ENCODE results near the gene PTPRT.

The PTPRT gene

DNA sequence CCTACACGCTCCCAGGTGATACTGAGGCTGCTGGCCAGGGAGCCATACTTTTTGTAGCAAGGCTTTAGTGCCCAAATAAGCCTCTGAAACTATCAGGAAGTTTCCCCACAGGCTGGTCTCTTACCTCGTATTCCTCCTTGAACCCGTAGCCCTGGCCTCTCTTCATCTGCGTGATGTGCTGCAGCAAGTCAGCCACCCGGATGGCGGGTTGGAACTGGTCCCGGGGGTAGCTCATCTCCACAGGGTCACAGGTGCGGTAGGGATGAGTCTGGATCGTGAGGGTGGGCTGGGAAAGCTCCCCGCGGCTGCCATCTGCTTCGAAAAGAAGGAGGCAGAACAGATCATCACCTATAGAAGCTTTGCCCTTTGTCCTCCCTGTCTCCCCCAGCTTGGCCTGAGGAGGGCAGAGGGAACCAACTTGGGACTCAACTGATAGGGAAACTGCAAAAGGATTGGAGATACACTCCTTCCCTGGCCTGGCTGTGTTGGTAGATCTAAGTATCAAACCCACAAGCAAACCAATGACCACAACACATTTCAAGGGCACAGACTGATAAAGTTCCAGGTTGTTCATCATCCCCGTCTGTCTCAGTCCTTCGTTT lies 1028.4 kb downstream of the PTPRT start:
- no peaks in the 10 kb centered on the region for H3K9me3 Mint-ChIP-seq
- DNase-seq, result no peak
- no peak overlapping the region for H3K4me3 Mint-ChIP-seq
- no peaks in the 10 kb centered on the region for H3K4me1 Mint-ChIP-seq (ENCODE audit: low read depth)
- H3K27ac Mint-ChIP-seq, result no peak overlapping the region
- H3K36me3 Mint-ChIP-seq (ENCODE audit: low read depth), result no peaks in the 10 kb centered on the region
- H3K27me3 Mint-ChIP-seq, result no peaks in the 10 kb centered on the region

DNA sequence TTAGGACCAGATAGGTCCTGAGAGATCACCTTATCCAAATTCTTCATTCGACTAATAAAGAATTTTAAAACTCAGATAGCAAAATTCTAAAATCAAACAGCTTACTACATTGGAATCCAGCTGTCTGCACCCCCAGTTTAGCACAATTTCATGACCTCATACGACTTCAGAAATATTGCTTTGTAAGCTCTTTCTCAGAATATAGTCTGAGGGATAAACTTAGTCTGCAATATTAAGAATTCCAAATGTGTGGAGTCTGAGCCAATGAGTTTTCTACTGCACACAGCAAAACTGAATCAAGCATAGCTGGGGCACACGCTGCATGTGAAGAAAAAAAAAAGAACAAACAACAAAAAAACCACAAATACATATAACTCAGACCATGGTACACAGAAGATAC lies 1029.9 kb downstream of the PTPRT start:
- H3K4me1 Mint-ChIP-seq (ENCODE audit: low read depth), result no peaks in the 10 kb centered on the region
- H3K9me3 Mint-ChIP-seq, result no peaks in the 10 kb centered on the region
- H3K36me3 Mint-ChIP-seq (ENCODE audit: low read depth), result no peaks in the 10 kb centered on the region
- no peak overlapping the region for H3K27ac Mint-ChIP-seq
- H3K4me3 Mint-ChIP-seq, result no peak overlapping the region
- H3K27me3 Mint-ChIP-seq, result no peaks in the 10 kb centered on the region
- no peak for DNase-seq

GRCh38 chr20:42158272-42158671 lies 1031.4 kb downstream of the PTPRT start:
- H3K27ac Mint-ChIP-seq, result no peak overlapping the region
- H3K4me1 Mint-ChIP-seq (ENCODE audit: low read depth), result no peaks in the 10 kb centered on the region
- no peaks in the 10 kb centered on the region for H3K36me3 Mint-ChIP-seq (ENCODE audit: low read depth)
- H3K9me3 Mint-ChIP-seq, result no peaks in the 10 kb centered on the region
- no peaks in the 10 kb centered on the region for H3K27me3 Mint-ChIP-seq
- DNase-seq, result no peak
- H3K4me3 Mint-ChIP-seq, result no peak overlapping the region

- no peak for DNase-seq
- Mint-ChIP-seq H3K9me3 (no peaks in the 10 kb centered on the region), H3K27ac (no peak overlapping the region), H3K4me3 (no peak overlapping the region), H3K36me3 (ENCODE audit: low read depth) (no peaks in the 10 kb centered on the region), H3K27me3 (no peaks in the 10 kb centered on the region), H3K4me1 (ENCODE audit: low read depth) (no peaks in the 10 kb centered on the region)
Measured at GRCh38 chr20:42155586-42155985, 1034.1 kb downstream of the PTPRT start.

- Mint-ChIP-seq H3K27me3 (no peaks in the 10 kb centered on the region), H3K27ac (no peak overlapping the region), H3K4me3 (no peak overlapping the region)
Measured at GRCh38 chr20:42152575-42152974, 1037.1 kb downstream of the PTPRT start.

GRCh38 chr20:42150230-42150629 lies 1039.5 kb downstream of the PTPRT start:
- Mint-ChIP-seq H3K4me1 (ENCODE audit: low read depth) (no peaks in the 10 kb centered on the region), H3K9me3 (peaks cover 4% of the 10 kb centered on the region), H3K27ac (no peak overlapping the region), H3K27me3 (no peaks in the 10 kb centered on the region), H3K4me3 (no peak overlapping the region), H3K36me3 (ENCODE audit: low read depth) (no peaks in the 10 kb centered on the region)
- DNase-seq, result no peak

More at GRCh38 chr20:42152575-42152974, 1037.1 kb downstream of the PTPRT start:
- no peaks in the 10 kb centered on the region for H3K36me3 Mint-ChIP-seq (ENCODE audit: low read depth)
- peaks cover 2% of the 10 kb centered on the region for H3K9me3 Mint-ChIP-seq
- H3K4me1 Mint-ChIP-seq (ENCODE audit: low read depth), result no peaks in the 10 kb centered on the region
- DNase-seq, result no peak

GRCh38 chr20:42138729-42139128 lies 1051.0 kb downstream of the PTPRT start:
- H3K4me3 Mint-ChIP-seq, result no peak overlapping the region
- no peaks in the 10 kb centered on the region for H3K36me3 Mint-ChIP-seq (ENCODE audit: low read depth)
- no peaks in the 10 kb centered on the region for H3K4me1 Mint-ChIP-seq (ENCODE audit: low read depth)
- peaks cover 4% of the 10 kb centered on the region for H3K9me3 Mint-ChIP-seq
- no peaks in the 10 kb centered on the region for H3K27me3 Mint-ChIP-seq
- DNase-seq, result no peak
- H3K27ac Mint-ChIP-seq, result no peak overlapping the region

- Mint-ChIP-seq H3K36me3 (ENCODE audit: low read depth) (no peaks in the 10 kb centered on the region), H3K4me1 (ENCODE audit: low read depth) (no peaks in the 10 kb centered on the region), H3K27me3 (no peaks in the 10 kb centered on the region), H3K4me3 (no peak overlapping the region), H3K27ac (no peak overlapping the region), H3K9me3 (peaks cover 2% of the 10 kb centered on the region)
- DNase-seq, result no peak
Measured at GRCh38 chr20:42134265-42135098, 1055.2 kb downstream of the PTPRT start.

DNA sequence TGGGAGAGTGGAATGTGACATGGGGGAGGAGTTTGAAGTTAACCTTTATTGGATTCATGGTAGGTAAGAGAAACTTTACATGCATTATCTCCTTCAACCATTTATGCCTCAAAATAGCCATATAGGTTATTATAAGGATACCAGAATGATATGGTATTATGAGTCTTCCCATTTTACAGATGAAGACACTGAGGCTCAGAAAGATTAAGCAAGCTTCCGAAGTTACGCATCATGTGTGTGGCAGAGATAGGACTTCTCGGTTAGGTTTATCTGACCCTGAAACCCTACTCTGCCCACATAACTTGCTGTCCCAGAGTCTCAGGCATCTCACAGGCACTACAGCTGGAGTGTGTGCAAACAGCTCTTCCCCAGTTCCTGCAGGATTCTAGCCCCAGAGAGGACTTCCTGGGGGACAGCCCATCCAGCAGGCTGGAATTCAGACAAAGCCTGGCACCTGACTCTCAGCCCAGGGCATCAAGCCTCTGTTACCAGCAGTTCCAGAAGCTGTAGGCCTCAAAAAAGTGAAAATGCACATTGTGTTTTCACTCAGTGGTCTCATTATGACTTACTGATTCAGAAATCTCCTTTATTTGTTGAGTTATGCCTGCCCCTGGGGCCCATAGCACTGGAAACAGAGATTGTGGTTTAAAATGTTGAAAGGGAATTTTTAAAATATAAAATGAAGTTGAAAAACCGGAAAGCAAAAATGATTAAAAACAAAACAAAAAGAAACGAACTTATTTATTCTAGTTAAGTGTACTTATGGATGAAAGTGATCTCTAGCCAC lies 1058.7 kb downstream of the PTPRT start:
- H3K36me3 Mint-ChIP-seq (ENCODE audit: low read depth), result no peaks in the 10 kb centered on the region
- no peaks in the 10 kb centered on the region for H3K27me3 Mint-ChIP-seq
- no peaks in the 10 kb centered on the region for H3K4me1 Mint-ChIP-seq (ENCODE audit: low read depth)
- H3K4me3 Mint-ChIP-seq, result no peak overlapping the region
- H3K9me3 Mint-ChIP-seq, result no peaks in the 10 kb centered on the region
- no peak for DNase-seq
- no peak overlapping the region for H3K27ac Mint-ChIP-seq

GRCh38 chr20:42125426-42125825 lies 1064.3 kb downstream of the PTPRT start:
- no peak overlapping the region for H3K27ac Mint-ChIP-seq
- no peaks in the 10 kb centered on the region for H3K4me1 Mint-ChIP-seq (ENCODE audit: low read depth)
- peaks cover 3% of the 10 kb centered on the region for H3K9me3 Mint-ChIP-seq
- no peaks in the 10 kb centered on the region for H3K36me3 Mint-ChIP-seq (ENCODE audit: low read depth)
- no peak overlapping the region for H3K4me3 Mint-ChIP-seq
- DNase-seq, result no peak
- no peaks in the 10 kb centered on the region for H3K27me3 Mint-ChIP-seq

DNA sequence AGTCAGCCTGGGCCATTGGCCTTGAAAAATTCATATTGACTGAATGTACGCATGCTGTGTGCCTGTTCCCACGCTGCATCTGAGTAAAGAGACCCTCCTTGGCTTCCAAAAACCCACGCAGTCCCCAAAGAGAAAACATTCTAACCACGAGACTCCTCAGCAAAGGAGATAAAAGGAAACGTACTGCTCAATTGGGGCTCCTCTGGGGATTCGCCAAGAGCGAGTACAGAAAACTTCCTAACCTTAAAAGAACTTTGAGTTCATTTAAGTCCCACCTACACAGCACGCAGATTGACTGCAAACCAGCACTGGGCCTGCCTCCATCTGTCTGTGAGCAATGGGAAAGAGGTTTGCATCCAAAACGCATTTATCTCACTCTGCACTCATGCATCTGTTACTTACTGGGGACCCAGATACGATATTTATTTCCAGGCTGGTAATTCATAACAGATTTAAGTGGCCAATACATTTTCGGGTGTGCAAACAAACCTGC lies 1065.7 kb downstream of the PTPRT start:
- Mint-ChIP-seq H3K27me3 (no peaks in the 10 kb centered on the region), H3K9me3 (peaks cover 3% of the 10 kb centered on the region), H3K4me1 (ENCODE audit: low read depth) (no peaks in the 10 kb centered on the region), H3K27ac (no peak overlapping the region), H3K4me3 (no peak overlapping the region), H3K36me3 (ENCODE audit: low read depth) (no peaks in the 10 kb centered on the region)
- no peak for DNase-seq

DNA sequence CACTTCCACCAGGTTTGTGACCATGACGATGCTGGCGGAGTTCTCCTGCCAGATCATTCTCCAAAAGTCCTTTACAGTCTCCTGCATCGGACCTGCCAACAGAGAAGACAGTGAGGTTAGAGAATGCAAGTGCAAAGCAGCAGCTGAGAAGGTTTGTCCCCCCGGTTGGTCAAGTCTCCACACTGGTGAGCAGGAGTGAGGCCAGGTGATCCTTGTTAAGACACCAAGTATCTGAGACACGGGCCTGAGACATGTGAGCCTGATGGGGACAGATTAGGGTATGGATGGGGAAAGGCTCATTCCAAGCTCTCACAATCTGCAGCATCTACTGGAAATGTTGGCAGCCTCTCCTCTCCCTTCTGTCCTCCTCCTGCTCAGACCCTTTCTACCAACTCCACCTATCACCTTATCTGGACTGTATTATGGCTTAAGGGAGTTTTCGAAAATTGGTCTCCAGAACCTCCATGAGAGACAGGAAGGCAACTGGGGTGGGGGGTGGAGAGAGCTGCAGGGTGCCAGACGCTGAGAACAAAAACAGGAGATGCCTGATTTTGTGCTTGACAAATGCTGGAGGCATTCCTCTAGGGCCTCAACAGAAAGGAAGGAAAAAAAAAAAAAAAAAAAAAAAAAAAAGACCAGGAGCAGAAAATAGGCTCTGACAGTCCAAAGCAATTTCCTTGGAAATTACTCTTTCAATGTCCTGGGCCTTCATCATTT lies 1071.1 kb downstream of the PTPRT start:
- DNase-seq, result no peak
- no peaks in the 10 kb centered on the region for H3K27me3 Mint-ChIP-seq
- H3K9me3 Mint-ChIP-seq, result no peaks in the 10 kb centered on the region
- H3K4me1 Mint-ChIP-seq (ENCODE audit: low read depth), result no peaks in the 10 kb centered on the region
- no peak overlapping the region for H3K27ac Mint-ChIP-seq
- H3K4me3 Mint-ChIP-seq, result no peak overlapping the region
- no peaks in the 10 kb centered on the region for H3K36me3 Mint-ChIP-seq (ENCODE audit: low read depth)

DNA sequence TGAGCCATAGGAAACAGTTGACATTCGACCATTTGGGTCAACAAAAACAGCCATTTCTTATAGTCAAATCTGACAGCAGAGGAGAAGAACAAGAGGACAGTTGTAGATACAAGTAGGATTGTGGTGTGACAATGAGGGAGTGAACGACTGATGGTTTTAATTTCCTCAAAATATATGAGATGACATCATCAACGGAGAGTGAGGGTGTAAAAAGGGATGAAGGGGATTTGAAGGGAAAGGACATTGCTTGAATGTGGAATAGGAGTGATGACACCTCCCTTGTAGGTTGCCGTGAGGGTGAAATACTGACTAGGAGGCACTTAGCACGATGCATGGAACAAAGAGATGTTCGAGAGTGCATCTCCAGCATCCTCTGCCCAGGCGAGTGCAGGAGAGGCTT lies 1071.7 kb downstream of the PTPRT start:
- no peak for DNase-seq
- Mint-ChIP-seq H3K27ac (no peak overlapping the region), H3K4me1 (ENCODE audit: low read depth) (no peaks in the 10 kb centered on the region), H3K4me3 (no peak overlapping the region), H3K9me3 (no peaks in the 10 kb centered on the region), H3K36me3 (ENCODE audit: low read depth) (no peaks in the 10 kb centered on the region), H3K27me3 (no peaks in the 10 kb centered on the region)

DNA sequence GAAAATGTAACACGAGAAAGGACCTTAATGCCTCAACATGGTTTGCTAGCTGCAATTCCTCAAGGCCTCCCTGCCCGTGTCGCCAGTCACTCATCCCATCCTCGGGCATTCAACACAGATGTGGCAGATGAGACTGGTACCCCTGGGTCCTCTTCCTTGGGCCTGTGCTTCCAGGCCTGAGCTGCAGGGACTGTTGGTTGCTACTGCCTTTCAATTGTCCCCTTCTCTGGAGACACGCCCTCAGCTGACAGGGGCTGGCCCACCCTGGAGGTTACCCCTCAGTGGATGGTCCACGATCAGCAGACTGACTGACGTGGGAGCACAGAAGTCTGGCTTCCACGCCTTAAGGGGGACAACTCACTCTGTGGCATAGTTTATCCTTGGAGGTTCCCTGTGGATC lies 1076.5 kb downstream of the PTPRT start:
- DNase-seq, result no peak
- Mint-ChIP-seq H3K27me3 (no peaks in the 10 kb centered on the region), H3K4me3 (no peak overlapping the region), H3K36me3 (ENCODE audit: low read depth) (no peaks in the 10 kb centered on the region), H3K9me3 (no peaks in the 10 kb centered on the region), H3K27ac (no peak overlapping the region), H3K4me1 (ENCODE audit: low read depth) (no peaks in the 10 kb centered on the region)

All from activated T-cell treated with anti-CD3 and anti-CD28 coated beads, Interleukin-2, amount 50 U/mL, for 24 hours (primary cell).